Naive B cell (primary cell): Measurements from ENCODE around the gene DNM3. TPM values are rescaled to one million over a fixed set of nuclear protein-coding genes. Genes with fewer than 3 reads are reported as not detected.

Experiments
- ATAC-seq, 2 donors: fragments of 150-1000 bp; cut with Tn5 transposase; 2 replicates each; pipeline ENCODE4 v1.10.0; 2021; ENCODE audit warnings: low read depth in 2 of 2, mild to moderate bottlenecking in 2 of 2, moderate library complexity in 2 of 2
- DNase-seq: peaks from one replicate; pipeline ENCODE4 v3.0.0; 2022
- H3K27ac Mint-ChIP-seq, 6 donors: one replicate each; pipeline ENCODE4 v1.8.0; 2020 to 2022; ENCODE audit warnings: mild to moderate bottlenecking in 6 of 6, mixed read lengths in 6 of 6, moderate library complexity in 5 of 6, inconsistent platforms in 2 of 6
- H3K27me3 Mint-ChIP-seq, 3 donors: one replicate each; pipeline ENCODE4 v1.8.0; 2021 to 2022; ENCODE audit warnings: mixed read lengths in 3 of 3, mild to moderate bottlenecking in 1 of 3
- H3K36me3 Mint-ChIP-seq, 2 donors: one replicate each; pipeline ENCODE4 v1.8.0; 2020 to 2022; ENCODE audit warnings: mixed read lengths in 2 of 2, inconsistent platforms in 1 of 2, mild to moderate bottlenecking in 1 of 2
- H3K4me1 Mint-ChIP-seq, 3 donors: one replicate each; pipeline ENCODE4 v1.8.0; 2020 to 2022; ENCODE audit warnings: mixed read lengths in 3 of 3, inconsistent platforms in 1 of 3, mild to moderate bottlenecking in 1 of 3, moderate library complexity in 1 of 3
- H3K4me3 Mint-ChIP-seq, 8 donors: one replicate each; pipeline ENCODE4 v1.8.0; 2020 to 2022; ENCODE audit warnings: mild to moderate bottlenecking in 8 of 8, mixed read lengths in 8 of 8, moderate library complexity in 8 of 8, inconsistent platforms in 2 of 8
- H3K9me3 Mint-ChIP-seq, 7 donors: one replicate each; pipeline ENCODE4 v1.8.0; 2020 to 2022; ENCODE audit warnings: mixed read lengths in 7 of 7, mild to moderate bottlenecking in 5 of 7, inconsistent platforms in 2 of 7, moderate library complexity in 1 of 7
- polyA plus RNA-seq, 6 donors: library from polyadenylated mRNA; unstranded; fragments of 300-500 nt; fragmentation: Illumina TruSeq; gene quantifications; one replicate each; pipeline ENCODE4 v1.2.3, GENCODE V29; 2021; ENCODE audit warnings: low read depth in 6 of 6

Gene DNM3
- polyA plus RNA-seq, 6 donors from 2014 or later: 0.32 to 6.6 (median 0.57) TPM

GRCh38 chr1:171865106-171865505 is 23.8 kb downstream of the DNM3 start:
- peaks cover 5 to 7% (median 7%) of the 10 kb centered on the region in 3 donors for H3K27me3 Mint-ChIP-seq
- no peaks in the 10 kb centered on the region for H3K4me1 Mint-ChIP-seq
- H3K36me3 Mint-ChIP-seq: no peaks in the 10 kb centered on the region

DNA sequence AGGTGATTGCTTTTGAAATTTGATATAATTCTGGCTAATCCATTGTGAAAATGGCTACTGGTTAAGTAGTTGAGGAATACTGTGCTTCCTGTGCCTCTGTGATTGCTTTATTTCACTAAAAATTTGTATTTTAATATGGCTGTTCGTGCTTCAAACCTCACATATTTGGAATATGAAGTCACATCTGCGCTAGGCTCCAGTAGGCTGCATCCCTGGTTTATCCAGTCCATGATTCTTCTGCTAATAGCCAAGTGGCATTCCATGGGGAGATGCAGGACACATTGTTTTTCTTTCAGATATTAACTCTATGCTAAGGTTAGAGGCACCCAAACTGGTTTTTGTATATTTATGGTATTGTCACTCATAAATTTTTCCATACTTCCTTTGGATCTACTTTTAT is 25.9 kb downstream of the DNM3 start:
- Mint-ChIP-seq H3K27me3 (peaks cover 0 to 14% (median 7%) of the 10 kb centered on the region in 3 donors), H3K36me3 (no peaks in the 10 kb centered on the region), H3K4me3 (no peak overlapping the region), H3K27ac (no peak overlapping the region), H3K4me1 (no peaks in the 10 kb centered on the region), H3K9me3 (no peaks in the 10 kb centered on the region)
- no peak for ATAC-seq
- DNase-seq: no peak

More at GRCh38 chr1:171865106-171865505, 23.8 kb downstream of the DNM3 start:
- Mint-ChIP-seq H3K27ac (no peak overlapping the region), H3K9me3 (peaks cover 0 to 1% (median 0%) of the 10 kb centered on the region in 7 donors), H3K4me3 (no peak overlapping the region)
- no peak for DNase-seq
- no peak for ATAC-seq

DNA sequence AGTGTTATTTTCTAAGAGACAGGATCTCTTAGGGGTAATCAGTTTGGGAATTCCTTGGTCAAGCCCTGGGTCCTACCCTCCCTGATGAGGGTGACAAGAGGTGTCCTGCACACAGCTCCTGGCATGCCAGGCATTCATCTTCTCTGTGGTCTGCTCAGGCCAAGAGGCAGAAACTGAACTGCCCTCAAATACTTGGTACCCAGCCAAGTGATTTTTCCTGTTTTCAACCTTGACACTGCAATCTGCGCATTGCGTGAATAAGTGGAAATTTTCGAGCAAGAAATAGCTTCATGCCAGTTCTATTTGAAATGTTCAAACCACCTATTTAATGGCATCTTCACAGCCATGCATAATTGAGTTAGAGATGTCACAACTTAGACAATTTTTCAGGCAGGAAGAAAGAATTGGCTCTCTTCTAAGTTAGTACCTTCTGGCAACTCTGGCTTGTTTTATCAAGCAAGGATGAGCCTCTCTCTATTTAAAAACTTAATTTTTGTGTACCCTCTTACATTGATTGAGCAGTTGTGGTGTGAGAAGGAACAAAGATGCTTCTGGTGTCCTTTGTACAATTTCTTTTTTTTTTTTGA is 27.0 kb downstream of the DNM3 start:
- peaks cover 0 to 9% (median 3%) of the 10 kb centered on the region in 3 donors for H3K27me3 Mint-ChIP-seq
- H3K36me3 Mint-ChIP-seq: no peaks in the 10 kb centered on the region
- no peak for ATAC-seq

GRCh38 chr1:171869097-171869496 is 27.8 kb downstream of the DNM3 start:
- H3K27ac Mint-ChIP-seq: no peak overlapping the region
- H3K27me3 Mint-ChIP-seq: peaks cover 0 to 9% (median 6%) of the 10 kb centered on the region in 3 donors
- ATAC-seq (no peak), DNase-seq (no peak)
- no peak overlapping the region for H3K4me3 Mint-ChIP-seq
- peaks cover 0 to 2% (median 0%) of the 10 kb centered on the region in 7 donors for H3K9me3 Mint-ChIP-seq
- H3K36me3 Mint-ChIP-seq: no peaks in the 10 kb centered on the region
- H3K4me1 Mint-ChIP-seq: no peaks in the 10 kb centered on the region

More for the DNA sequence above, 27.0 kb downstream of the DNM3 start:
- H3K27ac Mint-ChIP-seq: no peak overlapping the region
- peaks cover 0 to under 1% (median 0%) of the 10 kb centered on the region in 7 donors for H3K9me3 Mint-ChIP-seq
- H3K4me1 Mint-ChIP-seq: no peaks in the 10 kb centered on the region
- no peak for DNase-seq
- H3K4me3 Mint-ChIP-seq: no peak overlapping the region

DNA sequence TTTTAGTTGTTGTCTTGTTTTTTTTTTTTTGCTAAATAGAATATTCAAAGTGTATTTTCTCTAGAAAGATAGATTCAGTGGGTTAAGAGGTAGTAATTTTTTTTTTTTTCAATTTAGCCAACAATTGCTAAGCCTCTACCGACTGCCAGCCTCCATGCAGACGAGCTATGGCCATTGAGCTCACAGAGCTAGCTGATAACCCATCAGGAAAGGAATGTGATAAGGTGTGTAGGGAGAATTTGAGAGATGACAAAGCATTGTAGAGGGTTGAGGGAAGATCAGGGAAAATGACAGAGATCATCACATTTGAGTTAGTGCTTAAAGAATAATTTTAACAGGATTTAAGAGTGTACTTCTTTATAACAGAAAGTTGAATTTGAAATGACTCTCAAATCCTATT is 30.6 kb downstream of the DNM3 start:
- H3K4me3 Mint-ChIP-seq: no peak overlapping the region
- no peaks in the 10 kb centered on the region for H3K36me3 Mint-ChIP-seq
- no peaks in the 10 kb centered on the region for H3K4me1 Mint-ChIP-seq
- H3K27ac Mint-ChIP-seq: no peak overlapping the region
- H3K27me3 Mint-ChIP-seq: peaks cover 6 to 9% (median 8%) of the 10 kb centered on the region in 3 donors
- ATAC-seq (no peak), DNase-seq (no peak)
- peaks cover 0 to 2% (median 0%) of the 10 kb centered on the region in 7 donors for H3K9me3 Mint-ChIP-seq

GRCh38 chr1:171872430-171872829 is 31.1 kb downstream of the DNM3 start:
- peaks cover 0 to 2% (median 0%) of the 10 kb centered on the region in 7 donors for H3K9me3 Mint-ChIP-seq
- H3K36me3 Mint-ChIP-seq: no peaks in the 10 kb centered on the region
- no peak overlapping the region for H3K27ac Mint-ChIP-seq
- H3K4me3 Mint-ChIP-seq: no peak overlapping the region
- no peaks in the 10 kb centered on the region for H3K4me1 Mint-ChIP-seq
- ATAC-seq (no peak), DNase-seq (no peak)
- H3K27me3 Mint-ChIP-seq: peaks cover 6 to 9% (median 8%) of the 10 kb centered on the region in 3 donors

- peaks cover 6 to 9% (median 8%) of the 10 kb centered on the region in 3 donors for H3K27me3 Mint-ChIP-seq
- ATAC-seq: no peak
- H3K36me3 Mint-ChIP-seq: no peaks in the 10 kb centered on the region
- no peaks in the 10 kb centered on the region for H3K4me1 Mint-ChIP-seq
- H3K4me3 Mint-ChIP-seq: no peak overlapping the region
- peaks cover 0 to 2% (median 0%) of the 10 kb centered on the region in 7 donors for H3K9me3 Mint-ChIP-seq
- no peak overlapping the region for H3K27ac Mint-ChIP-seq
- no peak for DNase-seq
These were observed 32.4 kb downstream of the DNM3 start for GRCh38 chr1:171873664-171874063.

- Mint-ChIP-seq H3K9me3 (peaks cover 0 to 2% (median 0%) of the 10 kb centered on the region in 7 donors), H3K27me3 (peaks cover 0 to 8% (median 6%) of the 10 kb centered on the region in 3 donors), H3K4me3 (no peak overlapping the region), H3K27ac (no peak overlapping the region), H3K4me1 (no peaks in the 10 kb centered on the region), H3K36me3 (no peaks in the 10 kb centered on the region)
- no peak for DNase-seq
- no peak for ATAC-seq
These were observed 36.4 kb downstream of the DNM3 start for GRCh38 chr1:171877701-171878100.

DNA sequence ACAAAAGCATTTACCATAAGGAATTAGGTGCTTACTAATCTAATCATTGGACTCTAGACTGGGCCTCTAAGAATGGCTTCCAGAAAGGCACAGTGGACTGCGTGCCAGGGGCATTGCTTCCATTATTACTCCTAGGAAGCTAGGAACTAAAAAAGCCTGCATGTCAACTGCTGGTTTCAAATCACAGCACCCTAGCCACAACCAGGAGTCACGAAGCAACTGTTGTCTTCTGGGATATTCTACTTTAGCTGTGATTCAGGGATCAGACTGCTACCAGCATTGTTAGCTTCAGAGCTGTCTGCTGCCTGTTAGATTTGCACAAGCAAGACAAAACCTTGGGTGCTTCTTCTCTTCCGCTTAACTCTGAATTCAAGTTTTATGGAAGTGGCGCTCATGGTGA is 38.3 kb downstream of the DNM3 start:
- no peak overlapping the region for H3K4me3 Mint-ChIP-seq
- H3K4me1 Mint-ChIP-seq: no peaks in the 10 kb centered on the region
- DNase-seq: no peak
- ATAC-seq: no peak
- H3K36me3 Mint-ChIP-seq: no peaks in the 10 kb centered on the region
- no peak overlapping the region for H3K27ac Mint-ChIP-seq
- H3K27me3 Mint-ChIP-seq: peaks cover 0 to 8% (median 0%) of the 10 kb centered on the region in 3 donors
- no peaks in the 10 kb centered on the region for H3K9me3 Mint-ChIP-seq

GRCh38 chr1:171881442-171881841 is 40.1 kb downstream of the DNM3 start:
- H3K4me1 Mint-ChIP-seq: no peaks in the 10 kb centered on the region

GRCh38 chr1:171883849-171884248 is 42.6 kb downstream of the DNM3 start:
- Mint-ChIP-seq H3K27me3 (no peaks in the 10 kb centered on the region), H3K4me3 (no peak overlapping the region), H3K36me3 (no peaks in the 10 kb centered on the region), H3K27ac (no peak overlapping the region), H3K4me1 (no peaks in the 10 kb centered on the region), H3K9me3 (no peaks in the 10 kb centered on the region)
- no peak for ATAC-seq
- DNase-seq: no peak

More at GRCh38 chr1:171881442-171881841, 40.1 kb downstream of the DNM3 start:
- Mint-ChIP-seq H3K36me3 (no peaks in the 10 kb centered on the region), H3K27ac (no peak overlapping the region), H3K9me3 (no peaks in the 10 kb centered on the region), H3K27me3 (peaks cover 0 to 1% (median 0%) of the 10 kb centered on the region in 3 donors), H3K4me3 (no peak overlapping the region)
- ATAC-seq: no peak
- no peak for DNase-seq

DNA sequence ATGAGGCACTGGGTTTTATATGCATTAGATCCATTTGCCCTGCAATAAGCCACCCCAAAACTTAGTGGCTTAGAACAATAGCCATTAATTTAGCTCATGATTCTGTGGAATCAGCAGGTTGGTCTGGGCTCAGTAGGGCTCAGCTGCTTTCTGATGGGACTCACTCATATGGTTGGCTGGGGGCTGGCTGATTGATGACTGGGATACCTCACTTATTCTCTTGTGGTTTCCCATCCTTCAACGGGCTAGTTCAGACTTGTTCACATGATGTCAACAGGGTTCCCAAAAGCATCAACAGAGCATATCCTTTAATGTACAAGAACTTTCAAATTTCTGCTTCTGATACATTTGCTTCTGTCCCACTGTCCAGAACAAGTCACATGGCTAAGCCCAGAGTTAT is 43.2 kb downstream of the DNM3 start:
- no peaks in the 10 kb centered on the region for H3K9me3 Mint-ChIP-seq
- no peaks in the 10 kb centered on the region for H3K4me1 Mint-ChIP-seq
- no peak overlapping the region for H3K27ac Mint-ChIP-seq
- DNase-seq: no peak
- no peak overlapping the region for H3K4me3 Mint-ChIP-seq
- no peak for ATAC-seq
- no peaks in the 10 kb centered on the region for H3K27me3 Mint-ChIP-seq
- no peaks in the 10 kb centered on the region for H3K36me3 Mint-ChIP-seq

GRCh38 chr1:171890131-171890530 is 48.8 kb downstream of the DNM3 start:
- H3K36me3 Mint-ChIP-seq: no peaks in the 10 kb centered on the region
- H3K27ac Mint-ChIP-seq: no peak overlapping the region
- no peak for DNase-seq
- no peaks in the 10 kb centered on the region for H3K4me1 Mint-ChIP-seq
- no peaks in the 10 kb centered on the region for H3K9me3 Mint-ChIP-seq
- H3K27me3 Mint-ChIP-seq: no peaks in the 10 kb centered on the region
- ATAC-seq: no peak
- H3K4me3 Mint-ChIP-seq: no peak overlapping the region

DNA sequence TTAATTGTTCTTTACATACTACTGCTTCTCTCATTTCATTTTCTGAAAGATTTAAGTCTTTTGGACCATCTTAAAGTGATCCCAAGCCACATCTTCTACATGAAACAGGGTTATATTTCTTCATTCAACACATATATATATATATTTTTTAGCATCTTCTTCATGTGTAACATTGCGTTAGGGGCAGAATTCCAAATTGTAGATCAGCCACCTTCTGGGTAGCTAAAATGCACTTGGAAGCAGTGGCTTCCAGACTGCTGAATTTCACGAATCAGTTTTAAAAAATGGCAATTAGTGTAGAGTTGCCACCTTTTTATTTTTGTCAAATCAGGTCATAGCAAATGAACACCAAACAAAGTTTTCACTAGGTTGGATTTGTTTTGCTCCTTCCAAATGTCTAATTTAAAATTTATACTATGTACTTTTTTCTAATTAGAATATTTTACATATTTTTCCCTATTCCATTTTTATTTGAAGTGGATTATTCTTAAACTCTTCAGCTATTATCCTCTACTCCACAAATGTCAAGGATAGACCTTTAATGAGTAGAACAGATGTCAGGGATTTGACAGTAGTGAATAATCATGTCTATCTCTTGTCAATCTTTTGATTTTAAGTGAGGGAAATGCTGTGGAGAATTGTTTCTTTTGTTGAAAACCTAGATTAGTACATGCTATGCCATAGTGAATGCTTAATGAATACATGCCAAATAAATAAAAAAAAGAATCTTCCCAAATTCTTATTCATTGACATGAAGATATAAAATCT is 55.8 kb downstream of the DNM3 start:
- peaks cover 0 to 17% (median 4%) of the 10 kb centered on the region in 3 donors for H3K27me3 Mint-ChIP-seq
- peaks cover 0 to 3% (median 0%) of the 10 kb centered on the region in 3 donors for H3K4me1 Mint-ChIP-seq
- H3K9me3 Mint-ChIP-seq: peaks cover 0 to 6% (median 0%) of the 10 kb centered on the region in 7 donors
- H3K36me3 Mint-ChIP-seq: peaks cover 0 to 12% of the 10 kb centered on the region in 2 donors
- no peak for ATAC-seq
- DNase-seq: no peak
- no peak overlapping the region for H3K27ac Mint-ChIP-seq
- H3K4me3 Mint-ChIP-seq: no peak overlapping the region
